Ishikawa (cell line): ENCODE data around the gene CLDN3.

Source experiments
- CEBPB ChIP-seq: IDR thresholded peaks from 2 replicates; pipeline ENCODE4 v1.6.1; 2012
- CREB1 ChIP-seq: IDR thresholded peaks from 2 replicates; pipeline ENCODE4 v1.6.1; 2012; ENCODE audit warnings: low read depth
- EGR1 ChIP-seq: IDR thresholded peaks from 2 replicates; pipeline ENCODE4 v1.6.1; 2012
- EP300 ChIP-seq: IDR thresholded peaks from 2 replicates; pipeline ENCODE4 v1.6.1; 2012; ENCODE audit warnings: borderline replicate concordance
- RAD21 ChIP-seq: IDR thresholded peaks from 2 replicates; pipeline ENCODE4 v1.6.1; 2012; ENCODE audit warnings: low read depth
- REST ChIP-seq: IDR thresholded peaks from 2 replicates; pipeline ENCODE4 v1.6.1; 2012; ENCODE audit warnings: low read depth, mild to moderate bottlenecking
- TAF1 ChIP-seq: IDR thresholded peaks from 2 replicates; pipeline ENCODE4 v1.6.1; 2012; ENCODE audit warnings: low read depth, mild to moderate bottlenecking
- TCF12 ChIP-seq: IDR thresholded peaks from 2 replicates; pipeline ENCODE4 v1.6.1; 2012; ENCODE audit warnings: low read depth
- TEAD4 ChIP-seq: IDR thresholded peaks from 2 replicates; pipeline ENCODE4 v1.6.1; 2012
- YY1 ChIP-seq: IDR thresholded peaks from 2 replicates; pipeline ENCODE4 v1.6.1; 2012; ENCODE audit warnings: low read depth

- TF ChIP-seq YY1 (no peak), TAF1 (no peak), TCF12 (no peak), EGR1 (no peak), CREB1 (no peak), EP300 (no peak), REST (no peak), RAD21 (no peak), CEBPB (peak; percentile 59), TEAD4 (no peak)
Measured at GRCh38 chr7:73719806-73720169, 50.3 kb downstream of the CLDN3 start.
